Skeletal muscle tissue (tissue), 4 donors: ENCODE results near the gene POLR2H. TPM values are rescaled to one million over a fixed set of nuclear protein-coding genes. Genes with fewer than 3 reads are reported as not detected.
"Not testable (repeated sequence)": the region's sequence is repeated elsewhere in the genome, so short reads cannot be mapped to it uniquely, and the experiment has no call there.

Experiments used
- H3K27ac ChIP-seq: one replicate; pipeline ENCODE4 v1.7.0; 2013; ENCODE audit warnings: mild to moderate bottlenecking, low read depth, low read length, inconsistent platforms
- H3K27me3 ChIP-seq, 3 donors: one replicate each; pipeline ENCODE4 v1.7.0; 2013; ENCODE audit warnings: low read length in 3 of 3; ENCODE audit not compliant: control insufficient read depth in 3 of 3, insufficient read depth in 3 of 3
- H3K36me3 ChIP-seq, 3 donors: one replicate each; pipeline ENCODE4 v1.7.0; 2013; ENCODE audit warnings: low read length in 3 of 3; ENCODE audit not compliant: control insufficient read depth in 3 of 3, insufficient read depth in 3 of 3
- H3K4me1 ChIP-seq, 3 donors: one replicate each; pipeline ENCODE4 v1.7.0; 2013; ENCODE audit warnings: low read length in 3 of 3, mild to moderate bottlenecking in 3 of 3; ENCODE audit not compliant: control insufficient read depth in 3 of 3, insufficient read depth in 3 of 3
- H3K4me3 ChIP-seq, 3 donors: one replicate each; pipeline ENCODE4 v1.7.0; 2013; ENCODE audit warnings: low read length in 3 of 3
- H3K9ac ChIP-seq, 3 donors: one replicate each; pipeline ENCODE4 v1.7.0; 2013; ENCODE audit warnings: low read length in 3 of 3, mild to moderate bottlenecking in 3 of 3, moderate library complexity in 2 of 3, low read depth in 1 of 3
- H3K9me3 ChIP-seq, 3 donors: one replicate each; pipeline ENCODE4 v1.7.0; 2013; ENCODE audit warnings: low read length in 3 of 3; ENCODE audit not compliant: control insufficient read depth in 3 of 3
- total RNA-seq: library from RNA; depleted of rRNA; stranded (reverse); fragments of >200 nt; gene quantifications from one replicate; pipeline ENCODE4 v1.2.3, GENCODE V29; 2014
- donor health status: Osteomylitis.

POLR2H gene
- total RNA-seq, 1 donor from 2014 or later: 44.4 TPM

DNA sequence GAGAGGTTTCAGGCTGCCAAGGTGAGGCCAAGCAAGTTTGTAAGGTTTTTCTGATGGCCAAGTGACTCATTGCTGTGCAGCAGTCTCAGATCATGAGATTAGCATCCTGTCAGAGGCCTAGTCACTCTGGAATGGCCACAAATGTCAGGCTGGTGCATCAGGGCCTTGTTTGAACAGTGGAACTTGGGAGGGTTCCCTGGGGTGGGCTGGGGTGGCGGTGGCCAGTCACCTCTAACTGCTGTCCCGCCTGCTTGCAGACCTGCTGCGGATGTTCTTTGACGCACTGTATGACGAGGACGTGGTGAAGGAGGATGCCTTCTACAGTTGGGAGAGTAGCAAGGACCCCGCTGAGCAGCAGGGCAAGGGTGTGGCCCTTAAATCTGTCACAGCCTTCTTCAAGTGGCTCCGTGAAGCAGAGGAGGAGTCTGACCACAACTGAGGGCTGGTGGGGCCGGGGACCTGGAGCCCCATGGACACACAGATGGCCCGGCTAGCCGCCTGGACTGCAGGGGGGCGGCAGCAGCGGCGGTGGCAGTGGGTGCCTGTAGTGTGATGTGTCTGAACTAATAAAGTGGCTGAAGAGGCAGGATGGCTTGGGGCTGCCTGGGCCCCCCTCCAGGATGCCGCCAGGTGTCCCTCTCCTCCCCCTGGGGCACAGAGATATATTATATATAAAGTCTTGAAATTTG, 26.9 kb upstream of the POLR2H start:
- peaks cover 43 to 67% (median 46%) of the 10 kb centered on the region in 3 donors for H3K4me1 ChIP-seq
- H3K4me3 ChIP-seq: no peak overlapping the region
- no peaks in the 10 kb centered on the region for H3K27me3 ChIP-seq
- H3K9me3 ChIP-seq: no peaks in the 10 kb centered on the region
- H3K27ac ChIP-seq: peak overlapping the region; percentile 95
- H3K36me3 ChIP-seq: peaks cover 47 to 54% (median 50%) of the 10 kb centered on the region in 3 donors
- H3K9ac ChIP-seq: no peak overlapping the region

DNA sequence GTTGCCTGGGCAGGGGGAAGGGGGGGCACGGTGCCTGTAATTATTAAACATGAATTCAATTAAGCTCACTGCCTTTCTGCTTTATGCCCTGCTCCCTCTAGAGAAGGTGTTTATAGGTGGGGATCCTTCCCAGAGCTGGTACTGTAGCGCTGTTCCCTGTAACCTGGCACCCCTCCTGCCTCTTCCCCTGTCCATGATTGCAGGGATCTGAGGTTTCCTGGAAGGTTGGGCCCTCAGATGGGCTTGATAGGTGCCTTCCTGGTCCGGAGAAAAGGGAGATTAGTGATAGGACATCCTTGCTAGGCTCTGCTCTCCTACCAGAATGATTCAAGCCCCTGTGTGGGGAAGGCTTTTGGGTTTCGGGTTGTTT, 26.2 kb upstream of the POLR2H start:
- peak overlapping the region; percentile 95 for H3K27ac ChIP-seq
- H3K9ac ChIP-seq: peak overlapping the region; percentile 66 to 90 (median 85)

DNA sequence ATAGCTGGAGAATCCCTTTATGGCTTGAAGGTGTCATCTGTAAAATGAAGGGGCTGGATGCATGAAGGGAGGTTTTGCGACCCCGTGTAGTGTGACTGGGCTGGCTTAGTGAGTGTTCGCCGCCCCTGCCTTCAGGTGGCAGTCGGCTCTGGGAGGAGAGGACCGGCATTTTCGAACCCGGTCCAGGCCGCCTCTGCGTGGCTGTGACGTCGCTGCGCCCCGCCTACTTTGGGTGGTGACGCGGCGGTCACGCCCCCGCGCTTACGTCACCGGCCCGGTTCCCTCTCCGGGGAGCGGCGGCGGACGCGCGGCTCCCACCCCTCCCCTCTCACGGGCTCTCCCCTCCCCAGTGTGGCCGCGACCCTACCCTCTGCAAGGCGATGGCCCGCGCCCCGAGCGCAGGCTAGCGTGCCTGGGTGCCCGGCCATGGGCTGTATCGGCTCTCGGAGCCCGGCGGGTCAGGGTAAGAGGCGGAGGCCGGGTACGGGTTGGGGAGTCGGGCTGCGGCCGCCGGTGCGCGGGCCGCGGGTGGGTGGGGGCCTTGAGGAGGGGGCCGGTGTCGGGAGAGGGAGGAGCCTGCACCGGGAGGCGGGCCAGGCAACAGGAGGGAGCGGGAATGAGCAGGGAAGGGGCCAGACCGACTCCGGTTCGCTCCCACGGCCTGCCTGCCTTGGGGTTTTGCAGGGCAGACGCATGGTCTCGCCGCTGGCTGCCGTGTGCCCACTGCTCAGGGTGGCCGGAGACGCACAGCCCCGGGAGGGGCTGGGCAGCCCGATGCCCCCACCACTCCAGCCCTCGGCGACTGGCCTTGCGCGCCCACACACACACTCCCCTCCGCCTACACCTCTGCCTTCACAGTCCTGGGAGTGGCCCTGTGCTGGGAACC, 25.6 kb upstream of the POLR2H start:
- peaks cover 43 to 70% (median 48%) of the 10 kb centered on the region in 3 donors for H3K4me1 ChIP-seq
- peaks cover 38 to 44% (median 41%) of the 10 kb centered on the region in 3 donors for H3K36me3 ChIP-seq
- H3K9ac ChIP-seq: peak overlapping the region; percentile 66 to 90 (median 85)
- peak overlapping the region; percentile 95 for H3K27ac ChIP-seq
- H3K27me3 ChIP-seq: no peaks in the 10 kb centered on the region
- peak overlapping the region; percentile 73 to 85 (median 85) for H3K4me3 ChIP-seq
- H3K9me3 ChIP-seq: no peaks in the 10 kb centered on the region

More for the DNA sequence above, 26.2 kb upstream of the POLR2H start:
- no peaks in the 10 kb centered on the region for H3K27me3 ChIP-seq
- no peaks in the 10 kb centered on the region for H3K9me3 ChIP-seq
- H3K4me3 ChIP-seq: peak overlapping the region; percentile 73 to 85 (median 85)
- H3K36me3 ChIP-seq: peaks cover 43 to 48% (median 43%) of the 10 kb centered on the region in 3 donors
- peaks cover 43 to 69% (median 48%) of the 10 kb centered on the region in 3 donors for H3K4me1 ChIP-seq

DNA sequence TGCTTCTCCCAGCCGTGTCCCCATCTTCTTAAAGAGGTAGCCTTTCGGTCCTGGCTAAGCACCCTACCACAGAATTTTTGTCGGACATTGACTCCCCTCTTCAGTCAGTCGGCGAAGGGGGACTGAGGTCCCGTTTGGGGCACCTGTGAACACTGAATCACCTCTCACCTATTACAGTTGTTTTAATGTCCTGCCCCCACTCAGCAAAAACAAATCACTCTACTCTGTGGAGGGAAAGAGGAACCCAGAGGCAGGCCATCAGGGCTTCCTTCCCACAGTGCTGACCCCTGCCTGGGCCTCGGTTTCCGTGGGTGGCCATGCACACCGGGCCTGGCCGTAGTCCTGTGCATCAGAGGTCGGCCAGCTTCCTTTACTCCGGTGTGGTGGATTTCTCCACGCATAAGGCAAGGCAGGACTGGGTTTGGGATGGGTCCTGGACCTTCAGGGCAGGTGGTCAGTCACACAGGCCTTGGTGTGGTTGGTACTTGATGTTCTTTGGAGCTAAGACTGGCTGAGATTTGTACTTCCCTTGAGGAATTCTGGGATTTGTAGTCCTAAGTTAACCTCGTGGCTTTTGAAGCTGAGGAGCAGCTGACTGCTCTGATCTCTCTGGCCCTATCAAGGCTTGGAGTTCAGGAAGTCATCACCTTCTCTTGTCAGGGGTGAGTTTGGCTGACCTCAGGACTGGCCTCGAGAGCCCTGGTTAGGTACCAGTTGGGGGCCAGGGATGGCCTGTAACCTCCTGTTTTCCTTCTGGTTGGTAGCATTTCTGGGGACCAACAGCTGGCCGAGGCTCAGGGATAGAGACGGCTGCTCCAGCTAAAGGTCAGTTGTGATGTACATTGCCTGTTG, 24.7 kb upstream of the POLR2H start:
- Histone ChIP-seq H3K36me3 (peaks cover 38 to 40% (median 38%) of the 10 kb centered on the region in 3 donors), H3K27me3 (no peaks in the 10 kb centered on the region), H3K9me3 (no peaks in the 10 kb centered on the region), H3K27ac (peak overlapping the region; percentile 95), H3K4me3 (peak overlapping the region; percentile 73 to 85 (median 85)), H3K4me1 (peaks cover 43 to 67% (median 47%) of the 10 kb centered on the region in 3 donors), H3K9ac (peak overlapping the region; percentile 66 to 90 (median 85))

DNA sequence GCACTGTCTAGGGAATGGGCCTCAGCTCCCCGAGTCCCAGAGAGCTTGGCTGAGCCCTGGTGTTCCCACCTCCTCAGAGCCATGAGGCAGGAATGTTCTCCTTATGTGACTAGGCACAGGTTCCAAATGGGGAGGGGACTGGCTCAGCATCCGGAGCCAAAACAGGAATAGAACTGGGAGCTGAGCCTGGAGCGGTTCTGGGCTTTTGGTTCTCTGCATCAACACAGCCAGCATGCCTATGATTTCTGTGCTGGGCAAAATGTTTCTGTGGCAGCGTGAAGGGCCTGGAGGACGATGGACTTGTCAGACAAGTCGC, 24.2 kb upstream of the POLR2H start, which contains the start of gene FAM131A:
FAM131A (plus strand) TSS at position 202 of the 316 bp plus-strand sequence; CDS start at position 233, 31 bp downstream.
- peak within 1 kb of the TSS; percentile 66 to 90 (median 85) for H3K9ac ChIP-seq
- peak within 1 kb of the TSS; percentile 95 for H3K27ac ChIP-seq
- peaks cover 36 to 37% (median 37%) of the 10 kb centered on the region in 3 donors for H3K36me3 ChIP-seq
- peaks cover 38 to 61% (median 42%) of the 10 kb centered on the region in 3 donors for H3K4me1 ChIP-seq
- no peaks in the 10 kb centered on the region for H3K27me3 ChIP-seq
- no peaks in the 10 kb centered on the region for H3K9me3 ChIP-seq
- peak within 1 kb of the TSS; percentile 73 to 85 (median 85) for H3K4me3 ChIP-seq

DNA sequence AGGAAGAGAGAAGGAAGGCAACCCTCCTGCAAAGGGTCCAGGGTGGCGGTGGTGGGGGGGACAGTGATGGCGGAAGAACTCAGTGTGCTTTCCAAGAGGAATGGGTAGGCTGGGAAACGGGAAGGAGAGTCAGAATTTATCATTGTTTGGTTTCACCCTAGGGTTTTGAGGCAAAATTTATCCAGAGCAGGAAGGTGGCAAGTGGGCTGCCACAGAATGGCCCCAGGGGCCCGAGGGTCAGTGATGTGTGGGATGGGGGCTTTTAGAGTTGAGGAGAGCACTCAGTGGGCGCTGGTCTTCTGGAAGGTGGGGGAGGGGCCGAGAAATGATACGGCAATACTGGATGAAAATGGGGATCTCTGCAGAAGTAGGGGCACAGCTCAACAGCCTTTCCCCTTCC, 23.5 kb upstream of the POLR2H start:
- Histone ChIP-seq H3K4me3 (peak overlapping the region; percentile 7 to 85 (median 65)), H3K9me3 (no peaks in the 10 kb centered on the region), H3K9ac (peak overlapping the region; percentile 8 to 90 (median 62)), H3K27ac (peak overlapping the region; percentile 95), H3K4me1 (peaks cover 32 to 59% (median 39%) of the 10 kb centered on the region in 3 donors), H3K27me3 (no peaks in the 10 kb centered on the region), H3K36me3 (peaks cover 36 to 37% (median 36%) of the 10 kb centered on the region in 3 donors)

DNA sequence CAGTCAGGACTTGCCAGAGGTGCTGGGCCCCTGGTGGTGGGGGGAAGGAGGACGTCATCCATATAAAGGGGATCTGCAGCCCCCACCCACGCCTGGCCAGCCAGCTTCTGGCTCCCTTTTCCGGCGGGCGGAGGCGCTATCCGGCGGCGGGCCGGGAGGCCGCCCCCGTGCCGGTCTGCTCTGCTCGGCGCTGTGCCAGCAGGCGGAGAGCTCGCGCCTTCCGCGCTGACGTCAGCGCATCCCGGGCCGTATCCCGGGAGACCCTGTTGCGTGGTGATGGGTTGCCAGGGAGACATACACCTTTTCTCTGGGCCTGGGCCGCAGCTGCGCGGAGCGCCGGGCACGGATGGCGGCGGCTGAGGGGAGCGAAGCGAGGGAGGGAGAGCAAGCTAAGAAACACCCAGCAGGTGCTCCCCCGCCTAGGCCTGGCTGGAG, 23.0 kb upstream of the POLR2H start:
- peak overlapping the region; percentile 51 to 90 (median 62) for H3K9ac ChIP-seq
- peak overlapping the region; percentile 2 to 85 (median 65) for H3K4me3 ChIP-seq
- H3K4me1 ChIP-seq: peaks cover 34 to 58% (median 43%) of the 10 kb centered on the region in 3 donors
- peaks cover 36 to 37% (median 36%) of the 10 kb centered on the region in 3 donors for H3K36me3 ChIP-seq
- H3K27me3 ChIP-seq: no peaks in the 10 kb centered on the region
- H3K27ac ChIP-seq: peak overlapping the region; percentile 95
- H3K9me3 ChIP-seq: no peaks in the 10 kb centered on the region

DNA sequence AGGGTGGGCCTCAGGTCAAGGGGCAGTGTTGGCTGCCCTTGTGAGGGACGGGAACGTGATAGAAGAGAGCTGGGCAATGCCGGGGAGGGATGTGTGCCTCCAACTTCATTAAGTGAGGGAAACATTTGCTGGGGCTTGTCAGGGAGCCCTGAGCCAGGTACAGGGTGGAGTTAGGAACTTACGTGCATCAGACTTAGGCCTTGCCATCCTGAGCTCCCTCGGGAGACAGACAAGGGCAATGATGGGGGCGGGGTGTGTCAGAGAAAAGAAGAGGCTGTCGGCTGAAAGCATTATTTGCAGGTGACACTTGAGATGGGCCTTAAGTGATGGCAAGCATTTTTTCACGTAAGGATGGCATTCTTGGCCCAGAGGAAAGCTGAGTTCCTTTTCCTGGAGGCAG, 22.5 kb upstream of the POLR2H start:
- Histone ChIP-seq H3K4me3 (peak overlapping the region; percentile 2 to 65 (median 30)), H3K4me1 (peaks cover 36 to 61% (median 46%) of the 10 kb centered on the region in 3 donors), H3K36me3 (peaks cover 33 to 34% (median 34%) of the 10 kb centered on the region in 3 donors), H3K9ac (peak overlapping the region; percentile 51 to 90 (median 57)), H3K9me3 (no peaks in the 10 kb centered on the region), H3K27ac (peak overlapping the region; percentile 95), H3K27me3 (no peaks in the 10 kb centered on the region)

DNA sequence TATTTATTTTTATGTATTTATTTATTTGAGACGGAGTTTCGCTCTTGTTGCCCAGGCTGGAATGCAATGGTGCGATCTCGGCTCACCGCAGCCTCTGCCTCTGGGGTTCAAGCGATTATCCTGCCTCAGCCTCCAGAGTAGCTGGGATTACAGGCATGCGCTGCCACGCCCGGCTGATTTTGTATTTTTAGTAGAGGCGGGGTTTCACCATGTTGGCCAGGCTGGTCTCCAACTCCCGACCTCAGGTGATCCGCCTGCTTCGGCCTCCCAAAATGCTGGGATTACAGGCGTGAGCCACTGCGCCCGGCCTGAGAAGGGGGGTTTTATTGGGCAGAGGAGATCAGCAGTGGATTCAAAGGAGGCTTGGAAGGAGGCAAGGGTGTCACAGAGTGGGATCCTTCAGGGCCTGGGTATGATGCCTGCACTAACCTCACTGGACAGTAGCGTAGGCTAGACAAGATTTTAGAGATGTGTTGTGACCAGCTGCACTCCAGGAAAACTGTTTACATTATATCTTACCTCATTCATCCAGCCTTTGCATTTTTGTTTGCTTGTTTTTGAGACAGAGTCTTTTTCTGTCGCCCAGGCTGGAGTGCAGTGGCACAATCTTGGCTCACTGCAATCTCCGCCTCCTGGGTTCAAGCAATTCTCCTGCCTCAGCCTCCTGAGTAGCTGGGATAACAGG, 21.9 kb upstream of the POLR2H start:
- H3K4me3 ChIP-seq, H3K27ac ChIP-seq, H3K9me3 ChIP-seq, H3K27me3 ChIP-seq, H3K9ac ChIP-seq: not testable (repeated sequence)
- H3K4me1 ChIP-seq: peaks cover 36 to 61% (median 46%) of the 10 kb centered on the region in 3 donors
- H3K36me3 ChIP-seq: peaks cover 28 to 33% (median 29%) of the 10 kb centered on the region in 3 donors
